A549 treated with AZD2906 at 1 μM for 4 hours (cell line): ENCODE results near the gene GRIN2B. TPM values are rescaled to one million over a fixed set of nuclear protein-coding genes. Genes with fewer than 3 reads are reported as not detected.

ENCODE experiments used
- total RNA-seq: library from RNA; stranded (reverse); fragments of 200-300 nt; extraction: Qiagen RNA extraction; gene quantifications from 5 replicates; pipeline ENCODE4 v1.2.3, GENCODE V29; 2022

Gene GRIN2B
- 3.0 to 4.9 TPM (median 4.2 TPM) in 5 replicates for total RNA-seq

DNA sequence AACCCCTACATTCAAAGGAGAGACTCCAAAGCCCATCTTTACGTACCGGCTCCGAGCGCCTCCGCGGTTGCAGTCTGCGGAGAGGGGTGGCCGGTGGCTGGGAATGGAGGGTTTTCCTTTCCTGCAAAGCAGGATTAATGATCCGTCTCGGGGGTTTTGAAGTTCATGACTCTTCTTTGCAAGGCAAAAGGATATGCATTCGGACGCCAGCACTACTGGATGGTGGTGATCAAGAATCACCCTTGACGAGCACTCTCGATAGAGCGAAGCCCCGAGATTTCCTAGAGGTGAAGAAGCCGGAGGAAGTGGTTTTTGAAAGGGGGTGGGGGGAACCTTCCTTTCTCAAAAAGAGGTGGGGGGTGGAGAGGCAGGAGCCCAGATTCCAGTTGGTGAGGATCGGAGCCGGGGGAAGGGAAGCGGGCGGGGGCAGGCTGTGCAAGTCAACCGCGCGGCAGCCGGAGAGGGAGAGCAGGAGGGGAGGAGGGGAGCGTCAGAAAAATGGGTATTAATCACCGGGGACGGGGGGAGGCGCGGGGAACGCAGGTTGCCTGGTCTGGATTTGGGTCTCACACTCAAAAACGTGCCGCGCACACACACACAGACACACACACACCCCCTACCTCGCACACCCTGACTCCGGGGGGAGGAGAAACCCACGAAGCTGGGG is at the start of gene GRIN2B:
TSS of gene GRIN2B (minus strand) at position 307 of the 667 bp plus-strand sequence. CDS start 115,394 bp downstream, outside the sequence.

